HUDEP-2 (cell line): Measurements from ENCODE around the gene YAP1.

Source experiments
- DNase-seq, 76 experiments: peaks; one replicate each; lab custom pipeline; 2025; ENCODE audit not compliant: unreplicated experiment in 76 of 76; lab: John Stamatoyannopoulos, UW

The YAP1 gene

DNA sequence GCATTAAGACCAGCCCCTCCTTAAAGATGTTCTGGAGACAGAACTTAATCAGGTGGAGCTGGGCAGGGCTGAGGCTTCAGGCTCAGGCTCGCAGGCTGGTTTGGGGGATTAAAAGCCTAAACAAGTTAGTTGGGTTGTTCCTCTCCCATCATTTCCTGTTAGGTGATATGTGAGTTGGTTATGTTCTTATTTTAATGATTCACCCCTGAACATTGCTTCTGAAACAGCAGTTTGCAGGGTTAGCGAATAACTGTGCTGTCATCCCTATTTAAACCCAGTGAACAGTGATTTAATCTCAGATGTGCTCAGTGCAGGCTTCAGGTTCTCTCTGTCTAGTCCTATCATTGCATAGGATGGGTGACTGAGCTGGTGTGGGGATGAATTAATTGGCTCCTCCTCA is 159.7 kb downstream of the YAP1 start:
- no peak for DNase-seq

DNA sequence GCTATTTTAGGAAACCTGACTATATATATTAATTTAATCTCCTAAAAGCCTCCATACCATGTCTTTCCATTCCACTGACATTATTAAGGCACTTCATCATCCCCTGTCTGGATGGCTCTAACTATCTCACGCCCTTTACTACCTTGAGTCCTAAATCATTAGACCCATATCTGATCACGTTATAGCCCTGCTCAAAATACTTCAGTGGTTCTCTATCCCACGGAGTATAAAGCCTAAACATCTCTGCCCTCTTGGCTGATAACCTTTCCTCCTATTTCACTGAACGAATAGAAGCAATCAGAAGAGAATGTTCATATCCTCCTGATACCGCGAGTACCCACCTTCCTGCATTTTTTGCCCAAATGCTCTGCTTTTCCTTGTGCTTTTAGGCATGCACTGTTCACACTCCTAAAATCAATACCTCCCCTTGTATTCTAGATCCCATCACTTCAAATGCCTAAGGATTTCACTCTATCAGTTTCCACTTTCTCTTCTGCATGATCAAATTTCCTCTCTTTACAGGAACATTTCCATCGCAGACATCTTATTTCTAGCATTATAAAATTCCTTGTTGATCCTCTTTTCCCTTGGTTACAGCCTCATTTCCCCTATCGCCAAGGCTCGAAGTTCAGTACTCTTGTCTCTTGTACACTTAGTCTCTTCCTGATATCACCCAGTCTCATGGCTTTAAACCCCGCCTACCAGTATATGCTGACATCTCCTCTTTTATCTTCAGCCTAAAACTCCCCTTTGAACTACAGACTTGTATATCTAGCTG is 162.0 kb downstream of the YAP1 start:
- DNase-seq, result no peak

DNA sequence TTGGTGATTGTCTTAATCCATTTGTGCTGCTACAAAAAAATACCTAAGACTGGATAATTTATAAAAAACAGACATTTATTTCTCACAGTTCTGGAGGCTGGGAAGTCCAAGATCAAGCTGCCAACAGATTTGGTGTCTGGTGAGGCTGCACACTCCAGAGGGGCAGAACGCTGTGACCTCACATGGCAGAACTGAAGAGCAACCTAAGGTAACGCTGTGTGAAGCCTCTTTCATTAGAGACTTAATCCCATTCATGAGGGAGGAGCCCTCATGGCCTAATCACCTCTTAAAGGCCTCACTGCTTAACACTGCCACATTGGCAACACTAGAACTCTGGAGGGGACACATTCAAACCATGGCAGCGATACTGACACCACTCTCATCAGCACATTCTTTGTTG is 164.4 kb downstream of the YAP1 start:
- no peak for DNase-seq

DNA sequence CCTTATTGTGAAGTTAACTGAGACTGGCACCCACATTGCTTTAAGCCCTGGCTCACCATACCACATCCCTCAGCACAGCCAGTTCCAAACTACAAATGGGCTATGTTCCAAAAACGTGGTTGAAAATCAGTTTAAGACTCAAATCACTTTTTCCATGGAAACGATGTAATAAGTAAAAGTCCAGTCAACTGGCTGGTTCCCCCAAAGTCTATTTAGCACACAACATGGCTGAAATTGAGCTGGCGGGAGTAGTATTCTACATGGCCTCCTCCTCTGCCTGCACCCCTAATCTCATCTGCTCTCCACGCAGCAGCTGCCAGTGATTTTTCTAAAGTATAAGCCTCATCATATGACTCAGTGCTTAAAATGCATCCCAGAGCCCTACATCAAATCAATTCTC is 166.1 kb downstream of the YAP1 start:
- DNase-seq, result no peak

DNA sequence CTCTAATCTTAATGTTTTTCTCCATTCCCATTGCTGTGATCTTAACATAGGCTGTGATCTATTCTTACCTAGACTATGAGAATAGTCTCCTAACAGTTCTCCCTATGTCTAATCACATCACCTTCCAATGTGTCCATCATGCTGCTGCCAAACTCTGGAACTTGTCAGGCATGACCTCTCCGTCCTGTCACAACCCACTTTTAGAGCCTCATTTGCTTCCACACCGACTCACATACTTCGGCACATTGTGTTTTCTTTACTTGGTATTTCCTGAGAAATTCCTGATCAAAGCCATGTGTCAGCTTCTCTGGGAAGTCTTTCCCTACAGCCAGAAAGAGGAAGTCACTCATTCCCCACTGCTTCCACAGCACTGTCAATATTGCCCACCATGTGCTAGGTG is 166.5 kb downstream of the YAP1 start:
- DNase-seq, result no peak

DNA sequence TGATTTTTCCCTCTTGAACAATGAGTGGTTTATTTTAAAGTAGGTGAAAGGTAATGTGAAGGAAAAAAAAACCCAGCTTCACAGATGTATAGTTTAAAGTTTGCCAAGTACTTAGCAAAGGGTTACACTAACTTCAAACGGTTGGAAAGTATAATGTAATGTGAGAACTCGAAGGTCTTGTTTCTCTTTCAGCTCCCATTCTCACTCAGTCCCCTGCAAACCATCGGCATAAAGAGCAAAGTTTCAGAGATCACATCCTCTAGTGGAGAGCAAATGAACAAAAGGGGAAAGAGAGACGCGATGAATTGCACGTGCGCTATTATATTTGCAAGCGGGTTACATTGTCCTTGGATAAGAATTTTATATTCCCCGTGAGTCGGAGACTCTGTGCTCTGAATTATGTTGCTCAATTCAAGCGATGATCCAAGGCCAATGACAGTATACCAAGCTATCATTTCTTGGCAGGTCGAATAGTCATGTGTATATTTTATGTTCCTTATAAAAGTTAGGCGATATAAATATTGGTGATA is 169.5 kb downstream of the YAP1 start:
- DNase-seq, result no peak

DNA sequence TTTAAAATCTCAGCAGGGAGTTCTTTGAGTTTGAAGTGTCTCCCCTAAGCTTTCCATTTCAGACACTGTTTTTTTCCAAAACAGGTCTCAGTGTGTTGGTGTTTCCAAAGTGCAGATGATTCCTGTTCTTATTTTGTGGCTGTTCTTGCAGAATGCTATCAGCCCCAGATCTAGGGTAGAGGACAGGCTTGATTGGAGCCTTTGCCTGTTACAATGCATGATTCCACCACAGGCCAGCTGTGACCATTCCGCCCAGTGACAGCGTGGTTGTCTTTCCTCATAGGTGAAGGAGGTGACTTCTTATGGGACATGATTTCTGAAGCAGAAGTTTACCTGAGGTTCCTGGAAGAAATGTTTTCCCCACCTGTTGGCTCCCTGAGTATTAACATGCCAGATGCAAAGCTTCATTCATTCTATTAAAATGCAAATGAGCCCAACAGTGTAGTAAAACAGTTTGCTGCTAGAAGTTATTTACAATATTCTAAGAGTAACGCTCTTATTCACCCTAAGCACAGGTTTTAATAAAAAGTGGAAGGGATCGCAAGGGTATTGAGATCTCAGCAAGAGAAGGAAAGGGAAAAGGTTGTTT is 170.1 kb downstream of the YAP1 start:
- no peak for DNase-seq
